ENCODE results near the gene CDK14.

- no peak for TF ChIP-seq POLR2A (IDR thresholded peaks at IDR 0.05; ENCODE audit: low read depth, low read length)
- no peak for TF ChIP-seq CTCF (IDR thresholded peaks at IDR 0.05; ENCODE audit: extremely low read depth in 1 of 2, insufficient read depth in 1 of 2, low read depth in 1 of 2, low read length in 2 of 2)
- no peak for TF ChIP-seq MAX (IDR thresholded peaks at IDR 0.05; ENCODE audit: insufficient read depth, insufficient read length)
- no peak for TF ChIP-seq EZH2 (IDR thresholded peaks at IDR 0.05; ENCODE audit: borderline replicate concordance, low read depth, low read length, severe bottlenecking)
- no peak for TF ChIP-seq JUN (IDR thresholded peaks at IDR 0.05; ENCODE audit: borderline replicate concordance, insufficient read depth, insufficient read length, low read depth)
- TF ChIP-seq POLR2AphosphoS5 (IDR thresholded peaks at IDR 0.05; ENCODE audit: insufficient read depth, low read depth, low read length), result no peak
- TF ChIP-seq GATA2 (IDR thresholded peaks at IDR 0.05; ENCODE audit: insufficient read depth, insufficient read length, low read depth, low read length), result no peak
- no peak for TF ChIP-seq FOS (IDR thresholded peaks at IDR 0.05; ENCODE audit: borderline replicate concordance, insufficient read depth, low read length)
- TF ChIP-seq MYC (IDR thresholded peaks at IDR 0.05; ENCODE audit: low read depth, low read length), result no peak
Observed at GRCh38 chr7:91082038-91082437, 485.9 kb downstream of the CDK14 start.
